Thyroid gland (tissue), 4 donors: ENCODE data around the gene C1QTNF3.

Experiments used
- CTCF ChIP-seq, 6 experiments: fragments of 200-600 bp in 3 of 6; fragments of 450-650 bp in 3 of 6; sonication (generic) in 3 of 6; IDR thresholded peaks; one replicate each; pipeline ENCODE4 v1.5.1; 2016 to 2019; ENCODE audit warnings: antibody characterized with exemption in 6 of 6, mild to moderate bottlenecking in 2 of 6, inconsistent platforms in 1 of 6, moderate library complexity in 1 of 6
- POLR2A ChIP-seq, 2 donors: fragments of 450-650 bp; IDR thresholded peaks; one replicate each; pipeline ENCODE4 v1.6.1; 2017; ENCODE audit warnings: antibody characterized with exemption in 2 of 2, mild to moderate bottlenecking in 2 of 2, moderate library complexity in 1 of 2

- TF ChIP-seq CTCF (IDR thresholded peaks at IDR 0.05), result peak in 1 of 6 experiments; percentile 4
- peak; percentile 73 to 98 for TF ChIP-seq POLR2A (IDR thresholded peaks at IDR 0.05)
Observed at GRCh38 chr5:34007621-34008600, 35.1 kb downstream of the C1QTNF3 start, which contains the start of gene AMACR.
